HG03095 (cell line): Measurements from ENCODE around the gene SIK3.

Source experiments
- ATAC-seq: cut with Tn5 transposase; IDR thresholded peaks from one replicate; pipeline ENCODE4 v1.9.1; 2021; ENCODE audit warnings: moderate library complexity; ENCODE audit not compliant: unreplicated experiment

SIK3 gene

DNA sequence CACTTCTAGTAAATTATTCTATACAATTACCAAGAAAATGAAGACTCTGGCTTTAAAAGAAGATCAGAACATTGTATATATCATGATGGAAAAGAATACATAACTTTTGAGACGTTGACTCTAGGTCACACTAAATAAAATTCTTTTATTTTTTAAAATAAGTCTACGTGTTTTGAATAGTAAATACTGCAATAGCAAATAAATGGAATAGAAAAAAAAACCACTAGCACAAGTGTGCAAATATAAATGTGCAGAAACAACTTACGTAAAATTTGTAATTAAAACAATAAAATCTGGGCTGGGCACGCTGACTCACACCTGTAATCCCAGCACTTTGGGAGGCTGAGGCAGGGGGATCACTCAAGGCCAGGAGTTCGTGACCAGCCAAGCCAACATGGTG is 17.9 kb downstream of the SIK3 start:
- no peak for ATAC-seq

DNA sequence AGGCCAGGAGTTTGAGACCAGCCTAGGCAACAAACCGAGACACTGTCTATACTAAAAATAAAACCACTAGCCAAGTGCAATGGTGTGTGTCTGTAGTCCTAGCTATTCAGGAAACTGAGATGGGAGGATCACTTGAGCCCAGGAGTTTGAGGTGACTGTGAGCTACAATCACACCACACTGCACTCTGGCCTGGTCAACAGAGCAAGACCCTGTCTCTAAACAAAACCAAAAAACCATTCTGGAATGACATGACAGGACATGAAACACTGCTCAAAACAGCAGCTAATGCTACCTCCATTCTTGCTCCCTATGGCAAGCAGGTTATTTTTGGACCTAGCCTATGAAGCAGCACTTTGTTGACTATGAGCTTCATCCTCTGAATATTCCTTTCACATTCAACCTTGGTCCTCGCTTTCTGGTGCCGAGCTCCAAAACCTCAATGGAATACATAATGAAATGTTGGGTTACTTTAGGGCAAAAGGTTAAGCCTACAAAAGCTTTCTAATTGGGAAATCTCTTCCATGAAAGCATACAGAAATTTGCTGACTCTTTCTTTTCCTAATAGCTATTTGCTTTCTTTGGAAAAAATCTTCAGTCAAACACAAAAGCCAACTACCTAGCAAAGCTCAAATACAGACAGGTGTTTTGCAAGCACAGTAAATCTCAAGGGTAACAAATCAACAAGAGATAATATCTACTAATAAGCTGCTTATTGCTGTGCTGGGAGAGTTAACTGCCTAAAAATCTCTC is 21.1 kb downstream of the SIK3 start:
- ATAC-seq, result peak; percentile 50

DNA sequence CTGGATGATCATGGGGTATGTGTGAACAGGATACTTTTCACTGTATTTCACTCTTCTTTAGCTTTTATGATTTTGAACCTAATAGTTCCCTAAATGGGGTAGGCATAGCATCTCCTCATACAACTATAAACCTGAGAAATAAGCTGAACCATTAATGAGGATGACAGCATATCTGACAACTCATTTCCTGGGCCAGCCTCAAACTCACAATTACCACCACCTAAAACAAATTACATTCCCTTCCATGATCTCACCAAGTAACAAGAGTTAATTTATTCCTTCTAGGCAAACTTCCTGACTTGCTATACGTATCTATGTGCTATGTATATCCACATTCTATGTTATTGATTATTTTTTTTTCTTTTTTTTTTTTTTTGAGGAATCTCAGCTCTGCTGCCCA is 23.0 kb downstream of the SIK3 start:
- no peak for ATAC-seq

DNA sequence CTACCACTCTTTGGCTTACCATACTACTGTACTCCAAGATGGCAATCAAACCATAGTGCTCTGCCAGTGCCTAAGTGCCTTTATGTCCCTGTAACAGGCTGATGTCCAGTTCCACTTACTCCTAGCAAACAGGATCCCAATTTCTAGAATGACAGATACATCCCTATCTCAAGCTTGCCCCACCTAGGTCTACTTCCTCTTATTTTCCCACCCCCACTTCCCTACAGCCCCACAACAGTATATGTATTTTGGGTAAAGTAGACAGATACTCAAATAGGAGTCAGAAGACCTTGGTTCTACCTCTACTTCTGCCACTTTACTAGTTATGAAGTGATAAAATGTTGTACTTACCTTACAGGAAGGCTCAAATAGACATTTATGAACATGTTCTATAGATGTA is 24.1 kb downstream of the SIK3 start:
- ATAC-seq, result no peak

DNA sequence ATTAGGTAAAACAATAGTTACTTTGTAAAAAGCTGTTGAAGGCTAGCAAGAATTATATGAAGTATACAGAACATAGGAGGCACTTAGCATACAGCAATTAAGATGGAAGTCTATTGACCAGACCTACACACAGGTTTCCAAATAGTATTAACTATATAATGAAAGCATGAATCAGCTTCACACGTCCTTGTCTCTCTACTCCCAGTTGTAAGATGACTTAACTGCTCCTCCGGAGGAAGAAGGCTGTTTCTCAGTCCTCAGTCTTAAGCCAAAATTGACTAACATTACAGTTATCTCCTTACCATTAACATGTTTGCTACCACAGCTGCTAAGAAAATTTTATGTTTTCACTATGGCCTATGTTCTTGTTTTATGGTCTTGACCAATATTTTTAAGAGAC is 24.7 kb downstream of the SIK3 start:
- ATAC-seq, result no peak

DNA sequence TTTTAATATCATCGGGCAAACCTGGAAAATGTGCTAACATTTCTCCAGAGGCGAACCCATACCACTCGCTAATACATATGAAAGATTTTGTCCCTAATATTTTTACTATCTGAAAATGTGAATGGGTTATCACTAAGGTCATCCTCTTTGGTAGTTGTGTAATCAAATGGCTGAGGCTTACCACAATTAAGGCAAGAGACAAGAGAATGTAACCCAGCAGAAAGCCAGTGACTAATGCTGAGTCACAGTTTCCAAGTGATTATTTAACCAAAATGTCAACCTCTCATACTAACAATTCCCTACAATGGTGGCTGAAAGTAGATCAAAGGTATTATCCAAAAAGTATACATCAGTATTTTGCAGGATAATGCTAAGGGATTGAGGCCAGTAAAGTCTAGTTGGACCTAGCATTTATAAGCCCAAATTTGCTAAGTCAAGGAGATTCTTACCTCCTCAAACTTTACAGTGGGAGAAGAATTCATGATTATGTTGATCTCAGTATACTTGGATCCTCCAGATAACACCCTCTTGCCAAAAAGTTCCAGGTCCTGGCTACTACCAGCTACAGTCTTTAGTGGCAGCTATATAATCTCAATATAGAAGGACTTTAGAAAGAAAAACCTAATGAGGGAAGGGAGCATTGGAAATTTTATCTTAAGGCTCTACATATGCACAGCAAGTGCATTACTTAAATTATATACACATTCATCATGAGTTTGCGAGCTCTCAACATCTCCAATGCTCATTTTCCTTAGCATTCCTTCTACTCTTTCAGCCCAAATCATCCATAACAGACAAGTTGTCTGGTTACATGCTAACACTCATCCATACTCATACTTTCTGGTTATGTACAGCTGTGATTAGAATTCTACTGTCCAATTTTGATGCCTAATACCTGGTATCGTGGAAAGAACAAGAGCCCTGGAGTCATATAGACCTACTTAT is 25.4 kb downstream of the SIK3 start:
- ATAC-seq, result no peak

DNA sequence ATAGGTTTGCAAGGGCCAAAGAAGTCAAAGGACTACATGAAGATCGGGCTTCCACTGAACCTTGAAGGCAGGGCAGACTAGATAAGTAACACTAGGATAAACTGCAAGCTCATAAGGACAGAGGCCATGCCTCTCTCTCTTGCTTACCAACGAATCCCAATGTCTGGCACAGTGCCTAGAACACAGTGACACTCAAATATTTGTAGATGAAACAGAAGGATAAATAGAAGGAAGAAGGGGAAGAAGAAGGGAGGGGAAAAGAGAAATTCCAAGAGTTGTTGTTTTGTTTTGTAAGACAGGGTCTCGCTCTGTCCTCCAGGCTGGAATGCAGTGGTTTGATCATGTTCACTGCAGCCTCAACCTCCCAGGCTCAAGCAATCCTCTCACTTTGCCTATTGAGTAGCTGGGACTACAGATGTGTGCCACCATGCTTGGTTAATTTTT is 26.9 kb downstream of the SIK3 start:
- no peak for ATAC-seq

DNA sequence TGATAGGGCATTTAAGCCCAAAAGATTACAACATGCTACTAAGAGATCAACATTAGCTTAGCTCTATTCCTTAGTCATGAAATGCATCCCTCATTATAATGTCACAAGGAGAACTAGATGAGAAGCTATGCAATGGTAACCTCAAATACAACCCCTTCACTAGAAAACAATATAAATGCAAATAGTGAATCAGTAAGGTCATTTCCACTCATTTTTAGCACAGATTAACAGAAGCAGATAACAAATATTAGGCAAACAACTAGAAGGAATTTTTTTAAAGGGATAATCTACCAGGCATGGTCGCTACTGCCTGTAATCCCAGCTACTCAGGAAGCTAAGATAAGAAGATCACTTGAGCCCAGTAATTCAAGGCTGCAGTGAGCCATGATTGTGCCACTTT is 28.2 kb downstream of the SIK3 start:
- ATAC-seq, result no peak

DNA sequence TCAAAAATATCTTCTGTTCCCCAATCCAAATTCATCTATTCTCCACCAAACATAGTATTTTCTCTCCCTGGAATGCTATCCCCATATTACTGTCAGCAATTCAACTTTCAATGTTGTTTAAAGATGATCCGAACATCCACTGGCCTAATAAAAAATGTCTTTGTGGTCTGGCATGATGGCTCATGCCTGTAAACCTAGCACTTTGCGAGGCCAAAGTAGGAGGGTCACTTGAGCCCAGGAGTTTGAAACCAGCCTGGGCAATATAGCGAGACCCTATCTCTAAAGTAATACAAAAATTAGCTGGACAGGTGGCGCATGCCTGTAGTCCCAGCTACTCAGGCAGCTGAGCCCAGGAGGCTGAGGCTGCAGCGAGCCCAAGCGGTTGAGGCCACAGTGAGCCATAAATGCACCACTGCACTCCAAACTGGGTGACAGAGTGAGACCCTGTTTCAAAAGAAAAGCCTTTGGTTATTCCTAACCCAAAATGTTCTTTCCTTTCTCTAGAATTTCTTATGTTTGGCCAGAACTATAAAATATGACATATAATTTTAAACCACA is 29.8 kb downstream of the SIK3 start:
- no peak for ATAC-seq

DNA sequence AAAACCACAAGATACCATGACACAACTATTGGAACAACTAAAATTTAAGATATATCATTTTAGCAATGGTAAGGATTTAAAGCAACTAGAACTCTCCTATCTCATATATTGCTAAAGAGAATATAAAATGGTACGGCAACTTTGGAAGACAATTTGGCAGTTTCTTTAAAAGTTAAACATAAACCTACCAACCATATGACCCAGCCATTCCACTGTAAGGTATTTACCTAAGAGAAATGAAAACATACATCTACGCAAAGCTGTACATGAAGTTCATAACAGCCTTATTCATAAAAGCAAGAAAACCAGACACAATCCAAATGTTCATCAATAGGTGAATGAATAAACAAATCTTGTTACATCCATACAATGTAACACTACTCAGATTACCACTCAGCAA is 31.3 kb downstream of the SIK3 start:
- no peak for ATAC-seq

DNA sequence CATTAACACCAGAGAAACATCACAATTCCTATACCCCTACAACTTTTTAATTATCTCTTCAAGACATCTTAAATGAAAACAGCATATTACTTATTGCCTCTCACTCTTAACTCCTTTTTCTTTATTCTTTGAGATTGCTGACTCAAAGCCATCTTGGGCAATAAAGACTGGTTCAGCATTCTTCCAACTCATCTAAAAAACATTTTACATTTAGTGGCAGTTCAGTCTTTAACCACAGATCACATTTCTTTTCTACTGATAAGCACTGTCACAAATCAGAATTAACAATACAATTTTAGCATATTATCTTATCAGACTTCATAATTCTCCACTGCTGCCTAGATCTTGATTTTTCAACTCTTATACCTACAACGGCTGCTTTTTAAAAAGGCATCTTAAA is 34.0 kb downstream of the SIK3 start:
- ATAC-seq, result no peak

DNA sequence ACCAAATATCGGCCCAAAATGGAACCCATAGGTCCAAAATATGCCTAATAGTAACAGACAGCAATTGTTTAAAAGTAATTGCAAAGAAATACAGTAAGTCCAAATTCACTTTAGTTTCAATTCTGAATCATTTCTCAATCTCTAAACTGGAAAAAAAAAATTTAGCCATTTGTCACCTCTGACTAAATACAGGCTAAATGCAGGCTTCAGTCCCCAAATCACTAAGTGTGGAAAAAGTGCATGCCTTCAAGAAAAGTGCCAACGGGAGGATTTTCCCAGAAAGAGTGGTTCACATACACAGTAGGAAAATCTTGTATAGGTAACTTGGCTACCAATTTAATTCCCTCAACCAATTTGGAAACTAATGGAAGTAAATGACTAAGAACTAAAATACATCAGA is 35.7 kb downstream of the SIK3 start:
- no peak for ATAC-seq

DNA sequence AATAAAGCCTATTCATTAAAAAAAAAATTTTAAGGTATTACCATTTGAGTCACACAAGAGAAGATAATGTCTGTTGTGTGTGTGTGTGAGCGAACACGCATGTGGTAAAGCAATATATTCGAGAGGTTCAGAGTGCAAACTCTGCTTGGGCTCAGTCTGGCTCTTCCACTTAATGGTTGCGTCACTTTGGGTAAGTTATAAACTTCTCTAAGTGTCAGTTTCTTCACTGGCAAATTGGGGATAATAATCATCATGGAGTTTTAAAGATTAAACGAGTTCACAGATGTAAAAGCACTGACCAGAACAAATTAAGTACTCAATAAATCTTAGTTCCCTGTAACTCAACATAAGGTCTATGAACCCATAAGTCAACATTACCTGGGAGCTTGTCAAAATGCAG is 37.0 kb downstream of the SIK3 start:
- ATAC-seq, result no peak

DNA sequence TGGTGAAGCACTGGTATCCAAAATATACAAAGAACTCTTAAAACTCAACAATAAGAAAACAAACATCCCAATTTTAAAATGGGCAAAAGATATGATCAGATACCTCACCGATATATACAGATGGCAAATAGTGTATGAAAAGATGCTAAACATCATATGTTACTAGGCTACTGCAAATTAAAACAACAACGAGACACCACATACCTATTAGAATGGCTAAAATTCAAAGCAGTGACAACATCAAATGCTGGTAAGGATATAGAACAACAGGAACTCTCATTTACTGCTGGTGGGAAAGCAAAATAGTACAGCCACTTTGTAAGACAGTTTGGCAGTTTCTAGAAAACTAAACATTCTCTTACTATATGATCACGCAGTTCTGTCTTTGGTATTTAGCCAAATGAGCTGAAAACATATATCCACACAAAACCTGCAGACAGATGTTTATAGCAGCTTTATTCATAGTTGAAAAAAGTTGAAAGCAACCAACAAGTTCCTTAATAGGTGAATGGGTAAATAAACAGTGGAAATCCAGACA is 38.5 kb downstream of the SIK3 start:
- ATAC-seq, result no peak

DNA sequence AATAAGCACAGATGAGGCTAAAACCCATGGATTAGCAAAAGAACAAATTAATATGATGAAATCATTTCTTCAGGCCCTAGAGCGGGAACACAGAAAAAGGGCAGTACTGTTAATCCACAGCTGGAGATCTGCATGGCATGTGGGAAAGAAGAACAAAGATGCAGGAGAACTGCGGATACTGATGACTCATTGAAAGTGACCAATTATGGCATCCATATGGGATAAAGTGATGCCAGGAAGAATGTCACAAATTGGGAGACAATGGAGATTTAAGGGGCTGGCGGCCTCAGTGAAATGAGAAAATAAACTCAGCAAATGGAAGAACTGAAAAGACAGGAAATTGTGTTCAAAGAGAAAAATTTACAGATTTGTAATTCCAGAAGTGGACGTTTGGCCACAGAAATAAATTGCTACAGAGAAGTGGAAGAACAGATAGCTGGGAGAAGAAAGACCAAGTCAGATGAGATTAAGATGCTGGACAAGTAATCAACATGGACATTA is 39.4 kb downstream of the SIK3 start:
- no peak for ATAC-seq

DNA sequence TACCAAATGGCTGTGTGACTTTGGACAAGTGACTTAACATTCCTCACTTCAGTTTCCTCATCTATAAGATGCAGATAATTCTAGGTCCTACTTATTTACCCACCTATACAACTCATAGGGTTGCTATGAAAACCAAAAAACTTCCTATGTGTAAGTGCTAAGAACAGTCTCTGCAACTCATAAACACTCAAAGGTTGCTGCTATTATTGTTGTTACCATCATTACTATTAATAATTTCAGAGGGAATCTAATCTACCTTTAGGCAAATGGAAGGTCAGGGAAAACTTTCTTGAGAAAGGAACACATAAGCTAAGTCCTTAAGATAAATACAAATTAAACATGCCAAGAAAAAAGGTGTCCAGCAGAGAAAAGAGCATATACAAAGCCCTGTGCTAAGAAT is 40.5 kb downstream of the SIK3 start:
- no peak for ATAC-seq

DNA sequence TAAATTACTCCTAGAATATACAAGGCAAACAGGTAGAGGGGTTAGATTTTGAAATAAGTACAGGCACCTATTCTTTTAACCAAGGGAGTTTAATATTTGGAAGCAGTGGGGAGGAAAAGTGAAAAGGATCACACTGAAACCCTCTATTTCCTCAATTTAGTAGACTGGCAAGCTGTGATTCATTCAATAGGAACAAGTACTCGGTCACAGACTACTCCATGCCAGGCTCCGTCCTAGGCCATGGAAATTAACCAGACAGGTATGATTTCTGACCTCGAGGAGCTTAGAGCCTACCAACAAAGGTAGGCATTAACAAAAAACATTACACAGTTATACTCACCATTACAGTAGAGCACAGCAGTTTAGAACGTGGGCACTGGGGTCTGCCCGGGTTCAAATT is 40.9 kb downstream of the SIK3 start:
- ATAC-seq, result no peak

DNA sequence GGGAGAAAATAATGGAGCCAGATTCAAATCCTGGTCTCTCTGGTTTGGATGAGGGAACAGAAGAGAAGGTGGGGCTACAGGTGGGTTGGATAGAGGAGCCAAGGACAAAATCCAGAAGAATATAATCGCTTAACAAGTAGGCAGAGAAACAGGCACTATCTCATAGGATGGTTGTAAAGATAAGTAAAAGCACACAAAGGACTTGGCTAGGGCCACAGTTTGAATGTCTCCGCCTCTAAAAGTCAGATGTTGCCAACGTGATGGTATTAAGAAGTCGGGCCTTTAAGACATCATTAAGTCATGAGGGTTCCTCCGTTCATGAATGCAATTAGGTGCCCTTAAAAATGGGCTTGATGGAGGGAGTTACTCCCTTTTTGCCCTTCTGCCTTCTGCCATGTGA is 42.8 kb downstream of the SIK3 start:
- no peak for ATAC-seq

DNA sequence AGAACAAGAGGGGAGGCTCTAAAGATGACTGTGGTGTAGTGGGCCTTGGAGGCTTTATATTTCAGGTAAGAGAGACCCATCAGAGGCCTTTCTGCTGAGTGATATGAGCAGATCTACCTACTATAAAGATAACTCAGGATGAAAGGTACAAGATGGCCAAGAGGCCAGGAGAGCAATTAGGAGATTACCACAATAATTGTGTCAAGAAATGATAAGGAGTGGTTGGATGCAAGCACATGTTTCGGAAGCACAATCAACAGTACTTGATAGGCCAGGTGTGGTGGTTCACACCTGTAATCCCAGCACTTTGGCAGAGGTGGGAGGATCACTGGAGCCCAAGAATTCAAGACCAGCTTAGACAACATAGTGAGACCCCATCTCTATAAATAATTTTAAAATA is 43.8 kb downstream of the SIK3 start:
- ATAC-seq, result no peak

DNA sequence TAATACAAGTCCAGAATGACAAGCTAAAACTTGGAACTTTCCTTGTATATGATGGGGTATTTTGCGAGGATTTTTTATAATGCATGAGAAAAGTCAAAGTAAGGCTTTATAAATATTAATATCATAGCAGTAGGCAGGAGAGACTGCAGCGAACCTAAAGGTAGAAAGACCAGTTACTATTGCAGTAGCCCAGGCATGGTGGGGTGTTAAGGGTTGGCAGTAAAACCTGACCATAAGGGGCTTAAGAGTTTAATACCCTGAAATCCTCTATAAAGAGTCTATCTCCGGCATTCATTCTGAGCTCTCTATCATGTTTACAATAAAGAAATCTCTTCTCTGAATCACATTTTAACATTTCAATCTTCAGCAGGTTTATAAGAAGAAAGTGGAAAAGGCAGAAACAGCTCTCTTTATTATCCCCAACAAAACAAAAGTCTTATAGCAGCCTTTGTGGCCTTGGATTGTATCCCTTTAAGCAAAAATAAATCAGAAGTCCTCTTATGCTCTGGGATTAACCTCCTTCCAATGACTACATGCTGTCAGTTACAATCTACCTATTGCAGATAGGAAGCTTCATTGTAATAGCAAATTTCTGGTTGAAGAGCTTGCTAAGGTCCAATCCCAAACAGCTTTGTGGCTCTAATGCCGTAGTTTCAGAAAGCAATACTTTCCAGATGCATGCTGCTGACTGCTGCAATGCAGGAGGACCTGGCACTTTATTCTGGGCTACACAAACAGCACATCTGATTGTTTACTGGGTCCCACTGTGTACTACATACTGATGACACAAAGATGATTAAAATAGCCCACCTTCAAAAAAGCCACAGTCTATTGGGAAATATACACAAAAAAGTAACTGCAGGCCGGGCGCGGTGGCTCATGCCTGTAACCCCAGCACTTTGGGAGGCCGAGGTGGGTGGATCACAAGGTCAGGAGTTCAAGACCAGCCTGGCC is 45.8 kb downstream of the SIK3 start:
- ATAC-seq, result no peak
